ENCODE results near the gene ILDR1. TPM values are rescaled to one million over a fixed set of nuclear protein-coding genes. Genes with fewer than 3 reads are reported as not detected.

Gene ILDR1
- total RNA-seq, 1 donor from 2014 or later: not detected

DNA sequence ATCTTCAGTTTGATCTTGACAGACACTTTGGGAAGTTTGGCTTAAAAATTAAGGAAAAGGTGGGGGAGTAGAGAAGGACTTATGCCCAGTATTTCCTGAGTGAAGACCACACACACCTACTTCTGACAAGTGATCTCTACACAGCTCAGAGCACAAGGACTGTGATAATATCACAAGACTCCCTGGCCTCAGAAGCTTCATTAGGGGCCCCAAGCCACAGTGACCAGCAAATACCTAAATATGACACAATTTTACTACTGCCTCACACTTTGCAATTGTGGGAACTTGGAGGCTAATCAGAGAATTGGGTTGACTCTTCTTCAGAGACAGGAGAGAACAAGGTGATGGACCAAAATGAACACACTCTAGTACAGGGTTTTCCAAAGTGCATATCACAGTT is 2.6 kb downstream of the ILDR1 start:
- H3K27ac Mint-ChIP-seq (ENCODE audit: unreplicated experiment): no peak overlapping the region
- no peaks in the 10 kb centered on the region for H3K36me3 Mint-ChIP-seq (ENCODE audit: low read depth)
- no peak for DNase-seq (ENCODE audit: low read depth, low spot score)
- no peak overlapping the region for H3K4me3 Mint-ChIP-seq
- H3K9me3 Mint-ChIP-seq: no peaks in the 10 kb centered on the region
- H3K4me1 Mint-ChIP-seq: no peaks in the 10 kb centered on the region
- H3K27me3 Mint-ChIP-seq (ENCODE audit: low read depth): peaks cover 68% of the 10 kb centered on the region
- TF ChIP-seq, protein P1, sequence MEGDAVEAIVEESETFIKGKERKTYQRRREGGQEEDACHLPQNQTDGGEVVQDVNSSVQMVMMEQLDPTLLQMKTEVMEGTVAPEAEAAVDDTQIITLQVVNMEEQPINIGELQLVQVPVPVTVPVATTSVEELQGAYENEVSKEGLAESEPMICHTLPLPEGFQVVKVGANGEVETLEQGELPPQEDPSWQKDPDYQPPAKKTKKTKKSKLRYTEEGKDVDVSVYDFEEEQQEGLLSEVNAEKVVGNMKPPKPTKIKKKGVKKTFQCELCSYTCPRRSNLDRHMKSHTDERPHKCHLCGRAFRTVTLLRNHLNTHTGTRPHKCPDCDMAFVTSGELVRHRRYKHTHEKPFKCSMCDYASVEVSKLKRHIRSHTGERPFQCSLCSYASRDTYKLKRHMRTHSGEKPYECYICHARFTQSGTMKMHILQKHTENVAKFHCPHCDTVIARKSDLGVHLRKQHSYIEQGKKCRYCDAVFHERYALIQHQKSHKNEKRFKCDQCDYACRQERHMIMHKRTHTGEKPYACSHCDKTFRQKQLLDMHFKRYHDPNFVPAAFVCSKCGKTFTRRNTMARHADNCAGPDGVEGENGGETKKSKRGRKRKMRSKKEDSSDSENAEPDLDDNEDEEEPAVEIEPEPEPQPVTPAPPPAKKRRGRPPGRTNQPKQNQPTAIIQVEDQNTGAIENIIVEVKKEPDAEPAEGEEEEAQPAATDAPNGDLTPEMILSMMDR (conservative IDR thresholded peaks at IDR 0.05): no peak

DNA sequence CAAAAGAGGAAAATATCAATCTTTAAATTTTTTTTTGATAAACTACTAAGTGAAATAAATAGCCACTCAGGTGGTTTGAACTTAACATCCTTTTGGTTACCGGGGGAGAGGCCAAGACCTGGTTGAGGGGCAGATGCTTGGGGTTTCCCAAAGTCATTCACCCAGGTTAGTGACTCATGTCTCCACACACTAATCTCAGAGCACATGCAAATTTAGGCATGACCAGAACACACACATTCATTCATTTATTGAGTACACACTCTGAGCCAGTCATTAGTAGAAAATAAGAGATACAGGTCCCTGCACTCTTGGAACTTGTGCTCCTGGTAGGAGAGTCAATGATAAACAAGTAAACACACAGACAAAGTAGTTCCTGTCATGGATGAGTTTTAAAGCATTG is 7.3 kb downstream of the ILDR1 start:
- no peaks in the 10 kb centered on the region for H3K9me3 Mint-ChIP-seq
- no peak for DNase-seq (ENCODE audit: low read depth, low spot score)
- H3K27ac Mint-ChIP-seq (ENCODE audit: unreplicated experiment): no peak overlapping the region
- no peak overlapping the region for H3K4me3 Mint-ChIP-seq
- H3K36me3 Mint-ChIP-seq (ENCODE audit: low read depth): no peaks in the 10 kb centered on the region
- H3K4me1 Mint-ChIP-seq: no peaks in the 10 kb centered on the region
- TF ChIP-seq, protein P1 (conservative IDR thresholded peaks at IDR 0.05): no peak
- H3K27me3 Mint-ChIP-seq (ENCODE audit: low read depth): peaks cover 47% of the 10 kb centered on the region

DNA sequence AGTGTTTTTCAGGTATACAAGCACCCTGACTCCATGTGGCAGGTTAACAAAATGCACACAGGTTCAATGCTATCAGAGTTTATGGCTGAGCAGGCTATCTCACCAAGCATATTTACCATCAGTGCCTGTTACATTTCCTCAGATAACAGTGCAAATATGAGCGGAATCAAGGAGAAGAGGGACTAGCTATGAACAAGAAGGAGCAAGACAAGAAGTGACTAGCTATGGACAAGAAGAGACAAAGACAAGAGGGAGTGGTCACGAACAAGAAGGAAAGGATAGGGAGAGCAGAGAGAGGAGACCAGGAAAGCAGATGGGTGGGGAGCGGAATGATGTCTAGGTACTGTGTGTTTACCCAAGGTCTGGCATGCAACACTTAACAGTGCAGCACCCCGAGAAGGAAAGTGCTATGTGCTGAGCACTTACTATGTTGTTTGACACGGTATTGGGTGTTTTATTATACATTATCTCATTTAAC is 8.6 kb downstream of the ILDR1 start:
- DNase-seq (ENCODE audit: low read depth, low spot score): no peak
- H3K4me1 Mint-ChIP-seq: no peaks in the 10 kb centered on the region
- TF ChIP-seq, protein P1 (conservative IDR thresholded peaks at IDR 0.05): no peak
- peaks cover 34% of the 10 kb centered on the region for H3K27me3 Mint-ChIP-seq (ENCODE audit: low read depth)
- H3K36me3 Mint-ChIP-seq (ENCODE audit: low read depth): no peaks in the 10 kb centered on the region
- no peak overlapping the region for H3K4me3 Mint-ChIP-seq
- H3K9me3 Mint-ChIP-seq: no peaks in the 10 kb centered on the region
- no peak overlapping the region for H3K27ac Mint-ChIP-seq (ENCODE audit: unreplicated experiment)

DNA sequence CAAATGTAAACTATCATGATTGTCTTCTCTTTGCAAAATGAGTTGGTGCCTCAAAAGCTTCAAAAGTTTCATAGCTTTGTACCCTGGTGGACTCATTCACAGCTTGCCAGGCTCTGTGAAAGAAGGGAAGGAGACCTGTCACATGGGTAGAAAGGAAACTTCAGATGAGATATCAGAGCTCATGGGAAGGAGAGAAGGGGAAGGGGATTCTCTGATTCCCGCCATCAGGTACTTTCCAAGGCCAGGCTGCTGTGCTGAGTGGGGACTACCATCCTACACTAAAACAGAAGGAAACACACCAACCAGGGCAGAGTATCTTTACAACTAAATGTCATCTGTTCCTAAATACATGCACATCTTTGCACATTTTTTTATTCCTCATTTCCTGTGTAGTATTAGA is 9.2 kb downstream of the ILDR1 start:
- TF ChIP-seq, protein P1 (conservative IDR thresholded peaks at IDR 0.05): no peak
- Mint-ChIP-seq H3K27me3 (ENCODE audit: low read depth) (peaks cover 29% of the 10 kb centered on the region), H3K36me3 (ENCODE audit: low read depth) (no peaks in the 10 kb centered on the region), H3K9me3 (no peaks in the 10 kb centered on the region), H3K4me3 (no peak overlapping the region), H3K4me1 (no peaks in the 10 kb centered on the region), H3K27ac (ENCODE audit: unreplicated experiment) (no peak overlapping the region)
- no peak for DNase-seq (ENCODE audit: low read depth, low spot score)

DNA sequence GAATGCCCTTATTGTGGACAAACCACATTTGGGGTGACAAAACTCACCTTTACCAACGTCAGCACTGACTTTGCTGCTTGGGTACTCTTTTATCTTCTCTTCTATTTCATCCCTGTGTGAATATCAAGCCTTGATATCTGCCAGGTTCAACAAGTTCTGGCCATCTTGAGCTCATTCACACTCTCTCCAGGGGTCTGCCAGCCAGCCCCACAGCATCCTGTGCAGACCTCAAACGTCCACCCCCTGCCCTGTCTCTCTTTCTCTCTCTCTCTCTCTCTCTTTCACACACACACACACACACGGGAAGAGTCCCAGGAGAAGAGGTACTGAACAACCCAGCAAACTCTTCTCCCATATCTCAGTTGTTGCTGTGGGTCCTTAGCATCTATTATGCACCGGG is 10.7 kb downstream of the ILDR1 start:
- Mint-ChIP-seq H3K27ac (ENCODE audit: unreplicated experiment) (no peak overlapping the region), H3K9me3 (no peaks in the 10 kb centered on the region), H3K36me3 (ENCODE audit: low read depth) (no peaks in the 10 kb centered on the region), H3K27me3 (ENCODE audit: low read depth) (peaks cover 22% of the 10 kb centered on the region), H3K4me1 (no peaks in the 10 kb centered on the region), H3K4me3 (no peak overlapping the region)
- no peak for DNase-seq (ENCODE audit: low read depth, low spot score)
- TF ChIP-seq, protein P1 (conservative IDR thresholded peaks at IDR 0.05): no peak

DNA sequence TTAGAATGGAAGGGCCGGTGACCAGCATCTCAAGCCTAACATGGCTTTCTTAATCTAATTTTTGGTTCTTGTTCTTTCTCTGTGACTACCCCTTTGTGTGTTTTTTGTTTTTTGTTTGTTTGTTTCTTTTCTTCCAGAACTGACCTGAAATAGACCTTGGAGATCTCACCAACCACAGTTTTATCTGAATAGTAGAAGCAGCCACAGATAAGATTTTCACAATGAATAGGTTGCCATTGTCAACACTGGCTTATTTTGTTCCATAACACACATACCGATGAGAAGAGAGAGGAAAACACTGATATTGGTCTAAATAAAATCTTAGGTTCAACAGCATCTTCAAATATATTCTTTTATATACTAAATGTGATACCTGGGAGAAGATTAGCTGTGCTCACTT is 11.5 kb downstream of the ILDR1 start:
- Mint-ChIP-seq H3K9me3 (no peaks in the 10 kb centered on the region), H3K27me3 (ENCODE audit: low read depth) (peaks cover 20% of the 10 kb centered on the region), H3K36me3 (ENCODE audit: low read depth) (no peaks in the 10 kb centered on the region), H3K4me3 (no peak overlapping the region), H3K4me1 (no peaks in the 10 kb centered on the region), H3K27ac (ENCODE audit: unreplicated experiment) (no peak overlapping the region)
- no peak for DNase-seq (ENCODE audit: low read depth, low spot score)
- TF ChIP-seq, protein P1 (conservative IDR thresholded peaks at IDR 0.05): no peak

Data from neural crest cell (in vitro differentiated cells).